ENCODE data around the gene CEP68. TPM values are rescaled to one million over a fixed set of nuclear protein-coding genes. Genes with fewer than 3 reads are reported as not detected.

CEP68 gene
- total and polyA plus RNA-seq, 2 experiments from 2014 or later = 7.3 to 7.9 TPM

- Histone ChIP-seq H2AFZ (peak overlapping the region; percentile 98), H3K4me3 (peak overlapping the region; percentile 90), H3K9me3 (ENCODE audit: low read depth) (no peaks in the 10 kb centered on the region), H3K4me2 (ENCODE audit: unreplicated experiment) (peak overlapping the region; percentile 91), H3K27me3 (replicated peaks; ENCODE audit: insufficient read depth) (no peaks in the 10 kb centered on the region), H3K36me3 (ENCODE audit: low read depth) (no peaks in the 10 kb centered on the region), H3K9ac (peak overlapping the region; percentile 84), H3K9me2 (ENCODE audit: insufficient read depth) (no peaks in the 10 kb centered on the region), H3K4me1 (ENCODE audit: insufficient read depth) (peaks cover 7% of the 10 kb centered on the region; the same call in 1 of the 2 replicates), H3F3A (ENCODE audit: insufficient read depth) (no peaks in the 10 kb centered on the region), H4K20me1 (ENCODE audit: insufficient read depth) (no peaks in the 10 kb centered on the region), H3K27ac (peak overlapping the region; percentile 40), H3K79me2 (ENCODE audit: insufficient read depth) (peaks cover 52% of the 10 kb centered on the region)
- 1 to 6% methylated on average over 5 of the region's 5 CpGs for WGBS, 2 experiments (ENCODE audit: low coverage in 1 of 2, low lambda C conversion rate in 2 of 2, missing lambda C conversion rate in 2 of 2)
- in situ Hi-C loops (cut with MboI) = loop anchor here (25.0 kb wide), 1 partner anchor 505 kb away; no protein-coding TSS in a partner anchor
- DNase-seq = no peak
- TF ChIP-seq EZH2phosphoT487 (IDR thresholded peaks at IDR 0.05; ENCODE audit: insufficient read depth, low read depth) = no peak
- TF ChIP-seq EZH2 (IDR thresholded peaks at IDR 0.05; ENCODE audit: insufficient read depth, poor library complexity, severe bottlenecking) = no peak
Observed at GRCh38 chr2:65057054-65057375, 799 bp downstream of the CEP68 start.

DNA sequence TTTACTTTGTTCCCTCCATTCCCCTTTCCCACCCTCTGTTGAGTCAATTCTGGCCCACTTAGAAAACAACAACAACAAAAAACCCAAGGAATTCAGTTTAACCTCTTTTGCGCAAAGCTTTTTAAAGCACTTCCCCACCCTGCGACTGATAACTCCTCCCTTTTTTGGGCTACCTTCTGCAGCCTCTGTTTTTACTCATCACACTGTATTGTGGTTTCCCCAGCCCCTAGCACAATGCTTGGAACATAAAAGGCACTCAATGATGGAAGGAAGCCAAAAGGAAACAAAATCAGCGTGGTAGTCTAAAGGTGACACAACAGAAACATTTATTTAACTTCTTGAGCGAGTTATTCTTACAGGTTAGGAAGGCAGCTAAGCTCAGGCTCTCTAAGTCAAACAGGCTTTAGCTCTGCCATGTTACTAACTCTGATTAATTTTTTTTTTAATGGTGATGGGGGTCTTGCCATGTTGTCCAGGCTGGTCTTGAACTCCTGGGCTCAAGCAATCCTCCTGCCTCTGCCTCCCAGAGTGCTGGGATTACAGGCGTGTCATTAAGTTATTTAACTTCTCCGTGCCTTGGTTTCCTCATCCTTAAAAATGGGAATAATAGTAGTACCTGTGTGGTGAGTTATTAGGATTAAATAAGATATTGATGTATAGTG, 1.3 kb downstream of the CEP68 start:
- no peaks in the 10 kb centered on the region for H3F3A ChIP-seq (ENCODE audit: insufficient read depth)
- H2AFZ ChIP-seq = peak overlapping the region; percentile 98
- peak overlapping the region; percentile 90 for H3K4me3 ChIP-seq
- peak overlapping the region; percentile 40 for H3K27ac ChIP-seq
- TF ChIP-seq EZH2phosphoT487 (IDR thresholded peaks at IDR 0.05; ENCODE audit: insufficient read depth, low read depth) = no peak
- no peak for TF ChIP-seq EZH2 (IDR thresholded peaks at IDR 0.05; ENCODE audit: insufficient read depth, poor library complexity, severe bottlenecking)
- peak; percentile 42 for DNase-seq
- peaks cover 7% of the 10 kb centered on the region; the same call in 1 of the 2 replicates for H3K4me1 ChIP-seq (ENCODE audit: insufficient read depth)
- in situ Hi-C loops (cut with MboI) = loop anchor here (25.0 kb wide), 1 partner anchor 505 kb away; no protein-coding TSS in a partner anchor
- WGBS, 2 experiments (ENCODE audit: low coverage in 1 of 2, low lambda C conversion rate in 2 of 2, missing lambda C conversion rate in 2 of 2) = 88% methylated on average over 6 of the region's 6 CpGs
- no peaks in the 10 kb centered on the region for H4K20me1 ChIP-seq (ENCODE audit: insufficient read depth)
- H3K9me3 ChIP-seq (ENCODE audit: low read depth) = no peaks in the 10 kb centered on the region
- no peaks in the 10 kb centered on the region for H3K9me2 ChIP-seq (ENCODE audit: insufficient read depth)
- peak overlapping the region; percentile 91 for H3K4me2 ChIP-seq (ENCODE audit: unreplicated experiment)
- peak overlapping the region; percentile 84 for H3K9ac ChIP-seq
- H3K79me2 ChIP-seq (ENCODE audit: insufficient read depth) = peaks cover 57% of the 10 kb centered on the region
- H3K27me3 ChIP-seq (replicated peaks; ENCODE audit: insufficient read depth) = no peaks in the 10 kb centered on the region
- H3K36me3 ChIP-seq (ENCODE audit: low read depth) = no peaks in the 10 kb centered on the region

DNA sequence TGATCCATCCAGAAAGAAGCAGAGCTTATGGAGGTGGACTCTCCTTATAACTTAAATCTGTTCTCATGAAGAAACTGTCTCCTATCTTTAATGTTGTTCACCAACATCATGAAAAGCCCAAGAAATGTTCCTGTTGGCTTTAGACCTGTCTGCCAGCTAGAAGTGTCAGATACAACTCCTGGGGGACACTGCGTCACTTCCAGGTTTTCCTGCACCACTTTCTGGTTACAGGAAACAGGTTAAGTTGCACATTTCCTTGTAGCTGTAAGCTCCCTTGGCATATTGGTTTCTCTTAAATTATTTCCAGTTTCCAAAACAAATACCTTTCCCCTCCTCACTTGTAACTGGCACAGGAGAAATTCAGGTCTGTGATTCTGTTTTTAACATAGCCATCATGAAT, 2.9 kb downstream of the CEP68 start:
- no peaks in the 10 kb centered on the region for H3K27me3 ChIP-seq (replicated peaks; ENCODE audit: insufficient read depth)
- no peak overlapping the region for H3K4me3 ChIP-seq
- H4K20me1 ChIP-seq (ENCODE audit: insufficient read depth) = no peaks in the 10 kb centered on the region
- H3K9me2 ChIP-seq (ENCODE audit: insufficient read depth) = no peaks in the 10 kb centered on the region
- H3K9me3 ChIP-seq (ENCODE audit: low read depth) = no peaks in the 10 kb centered on the region
- TF ChIP-seq EZH2phosphoT487 (IDR thresholded peaks at IDR 0.05; ENCODE audit: insufficient read depth, low read depth) (no peak), EZH2 (IDR thresholded peaks at IDR 0.05; ENCODE audit: insufficient read depth, poor library complexity, severe bottlenecking) (no peak)
- peaks cover 8% of the 10 kb centered on the region for H3K4me1 ChIP-seq (ENCODE audit: insufficient read depth)
- DNase-seq = no peak
- H3K9ac ChIP-seq = no peak overlapping the region
- H3K4me2 ChIP-seq (ENCODE audit: unreplicated experiment) = no peak overlapping the region
- no peak overlapping the region for H3K27ac ChIP-seq
- H3K36me3 ChIP-seq (ENCODE audit: low read depth) = no peaks in the 10 kb centered on the region
- 95% methylated on average over 1 of the region's 1 CpG for WGBS, 2 experiments (ENCODE audit: low coverage in 1 of 2, low lambda C conversion rate in 2 of 2, missing lambda C conversion rate in 2 of 2)
- H3F3A ChIP-seq (ENCODE audit: insufficient read depth) = peaks cover 13% of the 10 kb centered on the region
- no peak overlapping the region for H2AFZ ChIP-seq
- in situ Hi-C loops (cut with MboI) = loop anchor here (25.0 kb wide), 1 partner anchor 503 kb away; no protein-coding TSS in a partner anchor
- peaks cover 73% of the 10 kb centered on the region for H3K79me2 ChIP-seq (ENCODE audit: insufficient read depth)

DNA sequence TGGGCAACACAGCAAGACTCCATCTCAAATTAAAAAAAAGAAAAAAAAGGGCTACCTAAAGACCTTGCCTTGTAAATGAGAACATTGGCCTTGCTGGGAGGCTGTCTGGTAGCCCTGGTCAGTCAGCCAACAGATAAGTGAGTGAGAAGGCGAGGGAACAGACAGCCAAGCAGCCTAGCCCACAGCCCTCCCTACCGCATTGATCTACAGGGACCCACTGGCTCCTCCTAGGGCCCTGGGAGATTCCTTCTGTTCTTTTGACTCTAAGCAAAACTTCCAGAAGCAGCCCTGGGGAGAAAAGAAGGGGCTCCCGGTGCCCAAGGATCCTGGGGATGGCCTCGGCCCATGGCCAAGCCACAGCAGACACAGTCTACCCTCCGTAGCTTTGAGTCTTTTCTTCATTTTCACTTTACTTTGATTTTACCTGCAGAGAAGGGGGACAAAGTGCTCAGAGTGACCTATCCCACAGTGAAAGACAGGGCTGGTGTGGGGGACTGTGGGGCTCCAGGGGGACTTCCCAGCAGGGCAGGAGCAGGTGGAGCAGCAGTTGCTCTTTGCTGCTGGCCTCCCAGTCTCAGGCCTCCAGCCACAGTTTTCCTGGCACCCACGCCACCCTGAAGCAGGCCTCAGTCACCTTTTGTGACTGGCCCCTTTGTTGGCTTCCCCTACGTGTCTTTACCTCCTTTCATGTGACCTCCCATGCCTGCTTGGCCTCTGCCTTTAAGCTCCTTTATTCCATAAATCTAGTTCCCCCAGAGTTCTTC, 5.1 kb downstream of the CEP68 start:
- TF ChIP-seq EZH2phosphoT487 (IDR thresholded peaks at IDR 0.05; ENCODE audit: insufficient read depth, low read depth) (no peak), EZH2 (IDR thresholded peaks at IDR 0.05; ENCODE audit: insufficient read depth, poor library complexity, severe bottlenecking) (no peak)
- no peaks in the 10 kb centered on the region for H3K9me2 ChIP-seq (ENCODE audit: insufficient read depth)
- no peaks in the 10 kb centered on the region for H3K9me3 ChIP-seq (ENCODE audit: low read depth)
- peaks cover 35% of the 10 kb centered on the region for H3F3A ChIP-seq (ENCODE audit: insufficient read depth)
- H4K20me1 ChIP-seq (ENCODE audit: insufficient read depth) = no peaks in the 10 kb centered on the region
- WGBS, 2 experiments (ENCODE audit: low coverage in 1 of 2, low lambda C conversion rate in 2 of 2, missing lambda C conversion rate in 2 of 2) = 90 to 92% methylated on average over 7 of the region's 7 CpGs
- H3K27ac ChIP-seq = no peak overlapping the region
- no peak overlapping the region for H2AFZ ChIP-seq
- no peak overlapping the region for H3K4me2 ChIP-seq (ENCODE audit: unreplicated experiment)
- DNase-seq = no peak
- no peaks in the 10 kb centered on the region for H3K36me3 ChIP-seq (ENCODE audit: low read depth)
- in situ Hi-C loops (cut with MboI) = loop anchor here (25.0 kb wide), 1 partner anchor 501 kb away; no protein-coding TSS in a partner anchor
- H3K9ac ChIP-seq = no peak overlapping the region
- peaks cover 76% of the 10 kb centered on the region for H3K79me2 ChIP-seq (ENCODE audit: insufficient read depth)
- H3K4me3 ChIP-seq = no peak overlapping the region
- H3K4me1 ChIP-seq (ENCODE audit: insufficient read depth) = peaks cover 29% of the 10 kb centered on the region
- no peaks in the 10 kb centered on the region for H3K27me3 ChIP-seq (replicated peaks; ENCODE audit: insufficient read depth)
